Muscle of back (tissue), 11 donors: ENCODE results near the gene NT5C1A. TPM values are rescaled to one million over a fixed set of nuclear protein-coding genes. Genes with fewer than 3 reads are reported as not detected.

Experiments used
- DNase-seq, 3 donors: peaks; one replicate each; pipeline versions ENCODE4 v3.0.0 to v3.0.0-alpha.2; 2013
- polyA plus RNA-seq, 10 donors: library from polyadenylated mRNA; unstranded; fragments of 120-200 nt; gene quantifications; one replicate each; pipeline ENCODE4 v1.2.1, GENCODE V29; 2013; ENCODE audit not compliant: insufficient read length in 10 of 10

The NT5C1A gene
- polyA plus RNA-seq, 10 donors: 4.5 to 8.9 (median 6.5) TPM

- no peak for DNase-seq
These were observed 19.0 kb upstream of the NT5C1A start for GRCh38 chr1:39690794-39691382.

- DNase-seq: no peak
These were observed 18.3 kb upstream of the NT5C1A start for GRCh38 chr1:39690225-39690624.

- no peak for DNase-seq
These were observed 17.7 kb upstream of the NT5C1A start for GRCh38 chr1:39689635-39690034.

DNA sequence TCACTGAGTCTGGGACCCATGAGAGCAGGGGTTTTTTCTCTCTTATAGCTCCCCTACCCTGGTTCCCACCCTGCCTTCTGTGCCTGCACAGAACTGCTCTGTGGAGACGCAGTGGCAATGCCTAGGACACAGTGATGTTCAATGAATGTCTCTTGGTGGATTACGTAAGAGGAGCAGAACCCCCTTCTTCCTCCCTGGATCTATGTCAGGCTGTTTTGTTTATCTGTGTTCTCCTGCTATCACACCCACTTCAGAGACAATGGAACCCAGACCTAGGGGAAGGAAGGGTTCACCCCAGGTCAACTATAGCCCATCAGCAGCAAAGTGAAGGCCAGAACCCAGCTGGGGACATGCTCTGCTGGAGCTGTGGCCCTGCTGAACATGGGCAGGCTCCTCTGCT, 17.3 kb upstream of the NT5C1A start:
- DNase-seq: no peak

- no peak for DNase-seq
These were observed 16.8 kb upstream of the NT5C1A start for GRCh38 chr1:39688706-39689105.

GRCh38 chr1:39687243-39687642, 15.3 kb upstream of the NT5C1A start:
- no peak for DNase-seq

DNA sequence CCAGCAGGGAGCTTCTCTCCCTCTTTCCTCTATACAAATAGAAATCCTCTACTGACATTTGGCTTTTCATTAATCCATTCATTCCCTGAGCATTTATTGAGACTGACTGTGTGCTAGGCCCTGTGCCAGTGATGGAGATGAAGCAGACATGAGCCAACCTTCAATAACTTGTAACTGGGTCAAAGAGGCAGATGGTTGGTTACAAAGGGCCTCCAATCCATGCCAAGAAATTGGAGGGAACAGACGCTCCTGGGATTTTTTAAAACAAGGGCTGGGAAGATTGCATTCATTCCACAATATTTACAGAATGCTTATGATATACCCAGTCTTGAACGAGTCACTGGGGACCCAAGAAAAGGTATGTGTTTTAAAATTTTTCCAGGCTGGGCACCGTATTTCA, 13.2 kb upstream of the NT5C1A start:
- no peak for DNase-seq

DNA sequence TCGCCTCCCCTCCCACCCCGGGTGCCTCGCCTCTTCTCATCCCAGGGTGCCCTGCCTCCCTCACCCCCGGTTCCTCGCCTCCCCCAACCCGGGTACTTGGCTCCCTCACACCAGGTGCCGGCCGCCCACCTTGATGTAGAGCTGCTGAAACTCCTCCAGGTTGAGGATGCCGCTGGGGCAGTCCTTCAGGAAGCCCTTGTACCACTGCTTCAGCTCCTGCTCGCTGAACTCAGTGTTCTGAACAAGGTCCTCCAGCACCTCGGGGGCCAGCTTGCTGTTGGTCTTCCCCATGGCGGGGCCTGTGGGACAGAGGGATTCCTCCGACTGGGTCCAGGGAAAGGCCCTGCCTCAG, 12.4 kb upstream of the NT5C1A start:
- DNase-seq: no peak

- DNase-seq: no peak
These were observed 11.8 kb upstream of the NT5C1A start for GRCh38 chr1:39683591-39684312.

GRCh38 chr1:39681999-39682398, 10.1 kb upstream of the NT5C1A start:
- no peak for DNase-seq

DNA sequence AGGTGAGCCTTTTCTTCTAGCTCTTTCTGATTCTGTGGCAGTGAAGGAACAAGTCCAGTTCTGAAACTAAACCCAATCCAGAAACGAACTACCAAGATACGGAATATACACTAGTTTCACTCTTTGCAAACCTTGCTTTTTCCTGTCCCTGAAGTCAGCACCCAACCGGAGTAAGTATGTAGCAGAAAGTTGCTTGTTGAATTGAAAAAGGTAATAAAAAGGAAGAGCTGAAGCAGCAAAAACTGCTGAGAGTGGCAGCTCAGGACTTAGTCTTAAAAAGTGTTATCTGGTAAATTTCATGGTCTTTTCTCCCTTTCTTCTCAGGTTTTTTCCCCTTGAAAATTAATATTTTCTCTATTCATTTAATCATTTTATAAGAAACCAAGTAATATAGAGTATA, 9.4 kb upstream of the NT5C1A start:
- no peak for DNase-seq

DNA sequence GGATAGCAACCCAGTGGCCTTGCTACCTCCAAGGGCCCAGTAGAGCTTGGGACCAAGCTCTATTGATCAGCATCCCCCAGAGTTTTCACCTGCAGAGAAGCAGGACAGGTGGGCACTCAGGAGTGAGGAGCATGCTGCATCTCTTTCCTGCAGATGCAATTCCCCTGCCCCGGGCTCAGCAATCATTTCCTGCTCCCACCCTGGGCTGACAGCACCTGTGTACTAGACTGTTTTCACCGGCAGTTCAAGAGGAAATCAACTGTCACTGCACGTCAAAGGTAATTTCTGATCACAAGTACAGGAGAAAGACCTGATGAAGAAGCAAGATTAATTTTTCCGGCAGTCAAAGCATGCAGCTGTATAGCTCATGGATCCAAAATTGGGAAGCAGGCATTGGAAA, 8.8 kb upstream of the NT5C1A start:
- DNase-seq: no peak

GRCh38 chr1:39679821-39680220, 7.9 kb upstream of the NT5C1A start:
- no peak for DNase-seq

DNA sequence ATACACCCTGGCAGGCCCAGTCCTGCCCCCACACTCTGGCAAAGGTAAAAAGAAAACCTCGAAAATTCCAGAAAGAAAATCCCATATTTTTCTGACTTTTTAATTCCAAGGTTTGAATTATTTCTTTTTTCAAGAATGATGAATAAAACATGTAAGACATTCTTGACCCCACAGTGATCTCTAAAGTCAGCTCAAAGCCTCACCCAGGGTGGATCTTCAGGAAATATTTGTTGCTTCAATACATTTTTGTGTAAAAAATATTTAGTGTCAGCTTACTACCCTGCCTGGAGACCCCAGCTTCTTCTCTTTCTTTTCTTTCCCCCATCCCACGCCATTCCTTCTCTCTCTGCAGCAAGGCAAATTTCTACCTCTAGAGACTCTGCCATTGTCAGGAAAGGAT, 7.0 kb upstream of the NT5C1A start:
- DNase-seq: no peak

GRCh38 chr1:39677645-39678044, 5.7 kb upstream of the NT5C1A start:
- no peak for DNase-seq

DNA sequence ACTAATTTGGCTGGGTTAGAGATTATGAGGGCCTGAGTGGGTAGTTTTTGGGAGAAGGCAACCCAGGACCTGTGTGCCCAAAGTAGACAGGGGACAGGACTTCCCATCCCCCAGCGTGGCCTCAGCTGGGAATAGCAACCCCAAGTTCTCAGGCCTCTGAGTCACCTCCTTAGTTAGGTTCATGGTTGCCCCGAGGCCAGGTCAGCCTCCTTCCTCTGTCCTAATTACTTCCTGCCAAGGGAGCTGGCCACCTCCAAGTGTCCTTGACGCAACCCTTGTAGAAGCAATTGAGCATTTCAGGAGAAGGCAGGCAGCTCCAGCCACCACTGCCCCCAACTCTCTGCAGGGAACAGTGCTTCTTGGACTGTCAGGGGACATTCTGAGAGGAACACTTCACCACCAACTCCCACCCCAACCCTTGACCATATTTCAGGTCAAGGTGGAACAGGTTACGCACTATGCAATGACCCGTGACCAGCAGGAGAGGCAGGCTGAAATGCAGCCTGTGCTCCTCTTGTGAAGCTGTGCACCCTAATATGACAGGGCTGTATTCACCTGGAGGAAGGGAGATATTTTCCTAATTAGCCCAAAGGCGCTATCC, 5.1 kb upstream of the NT5C1A start:
- no peak for DNase-seq

DNA sequence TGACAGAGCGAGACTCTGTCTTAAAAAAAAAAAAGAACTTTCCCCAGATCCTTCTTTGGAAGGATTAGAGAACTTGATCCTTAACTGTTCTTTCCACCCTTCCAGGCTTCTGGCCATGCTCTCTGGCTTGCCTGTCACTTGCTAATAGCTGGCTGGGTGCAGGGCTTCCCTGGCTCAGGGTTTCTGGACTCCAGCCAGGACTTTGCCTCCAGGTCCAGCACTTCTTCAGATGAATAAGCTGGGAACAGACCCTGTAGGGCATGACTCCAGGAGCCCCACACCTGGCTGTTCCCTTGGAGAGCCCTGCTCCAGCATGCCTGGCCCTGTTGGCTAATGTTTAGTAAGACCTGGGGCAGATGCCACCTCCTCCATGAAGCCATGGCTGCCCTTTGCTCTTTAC, 3.3 kb upstream of the NT5C1A start:
- DNase-seq: no peak

DNA sequence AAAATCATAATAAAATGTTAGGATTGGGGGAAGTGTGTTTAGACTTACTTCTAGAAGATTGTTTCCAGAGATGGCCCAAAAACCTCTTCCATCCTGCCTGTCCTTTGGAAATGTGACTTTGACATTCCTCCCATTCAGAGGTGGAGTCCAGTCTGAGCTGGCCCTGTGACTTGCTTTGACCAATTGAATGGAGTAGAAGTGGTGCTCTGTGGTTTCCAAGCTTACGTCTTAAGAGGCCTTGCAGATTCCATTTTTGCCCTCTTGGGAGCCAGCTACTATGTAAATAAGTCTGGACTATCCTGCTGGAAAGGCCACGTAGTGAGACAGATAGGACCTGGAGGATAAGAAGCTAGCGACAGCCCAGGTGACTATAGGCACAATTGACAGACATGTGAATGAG, 1.3 kb upstream of the NT5C1A start:
- DNase-seq: no peak

GRCh38 chr1:39672551-39672947, 642 bp upstream of the NT5C1A start:
- DNase-seq: peak in 1 of 3 donors; percentile 52

GRCh38 chr1:39671433-39671792, 494 bp downstream of the NT5C1A start:
- peak; percentile 47 to 65 (median 53) for DNase-seq

GRCh38 chr1:39670689-39671088, 1.2 kb downstream of the NT5C1A start:
- no peak for DNase-seq

GRCh38 chr1:39668894-39669293, 3.0 kb downstream of the NT5C1A start:
- no peak for DNase-seq

GRCh38 chr1:39668111-39668510, 3.8 kb downstream of the NT5C1A start:
- DNase-seq: no peak

DNA sequence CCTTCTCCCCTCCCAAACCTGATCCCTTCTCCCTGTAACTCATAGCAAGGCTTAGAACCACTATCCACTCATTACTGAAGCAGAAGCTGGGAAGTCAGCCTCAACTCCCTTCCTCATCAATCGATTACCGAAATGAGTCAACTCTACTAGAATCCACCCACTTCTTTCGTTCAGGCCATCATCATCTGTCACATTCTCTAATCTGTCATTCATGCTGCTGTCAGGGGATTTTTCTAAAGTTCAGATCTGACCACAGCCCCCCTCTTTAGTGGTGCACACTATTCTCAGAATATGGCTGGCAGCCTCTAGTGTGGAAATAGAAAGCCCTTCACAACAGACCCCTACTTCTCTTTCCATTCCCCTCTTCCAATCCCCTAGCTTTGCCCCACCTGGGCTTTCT, 5.1 kb downstream of the NT5C1A start:
- DNase-seq: no peak
